ENCODE data around the gene ZC3H13.

DNA sequence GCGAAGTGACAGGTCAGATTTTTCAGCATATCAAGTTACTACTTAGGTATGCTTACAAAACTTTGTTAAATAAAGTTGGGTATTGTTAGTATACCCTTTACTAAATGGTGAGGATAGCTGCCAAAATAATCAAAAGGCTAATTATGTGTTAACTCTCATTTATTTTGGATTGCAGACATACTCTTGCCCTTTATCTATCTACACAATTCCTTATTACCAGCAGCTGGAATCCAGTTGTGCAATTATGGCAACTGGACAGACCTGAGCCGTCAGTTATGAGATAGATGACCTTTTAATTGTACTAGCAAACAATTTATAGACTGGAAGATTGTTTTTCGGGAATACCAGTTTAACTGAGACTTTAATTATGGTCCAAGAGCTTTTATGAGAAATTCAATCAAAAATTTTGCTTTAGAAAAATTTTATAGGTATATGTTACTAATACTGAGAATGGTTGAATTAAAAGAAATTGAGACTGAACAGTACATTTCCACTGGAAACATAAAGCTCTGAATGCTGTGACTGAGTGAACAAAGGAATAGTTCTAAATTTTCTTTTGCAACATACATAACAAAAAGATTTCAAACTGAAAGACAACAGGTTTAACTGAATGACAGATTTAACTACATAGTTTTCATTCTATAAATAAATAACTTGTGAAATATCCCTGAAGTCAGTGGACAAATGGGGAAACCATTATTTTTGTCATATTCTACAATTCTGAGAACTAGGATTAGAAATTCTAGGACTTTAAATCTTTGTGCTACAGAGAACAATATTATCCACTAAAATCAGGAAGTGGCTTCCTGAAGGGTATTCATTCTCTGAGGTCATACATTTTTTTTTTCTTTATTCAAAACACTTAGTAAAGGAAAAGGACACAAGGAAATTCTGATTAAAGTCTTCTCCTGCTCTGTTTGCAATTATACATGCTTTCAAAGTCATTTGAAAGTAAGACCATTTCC is 97.4 kb downstream of the ZC3H13 start:
- TF ChIP-seq, protein P1, sequence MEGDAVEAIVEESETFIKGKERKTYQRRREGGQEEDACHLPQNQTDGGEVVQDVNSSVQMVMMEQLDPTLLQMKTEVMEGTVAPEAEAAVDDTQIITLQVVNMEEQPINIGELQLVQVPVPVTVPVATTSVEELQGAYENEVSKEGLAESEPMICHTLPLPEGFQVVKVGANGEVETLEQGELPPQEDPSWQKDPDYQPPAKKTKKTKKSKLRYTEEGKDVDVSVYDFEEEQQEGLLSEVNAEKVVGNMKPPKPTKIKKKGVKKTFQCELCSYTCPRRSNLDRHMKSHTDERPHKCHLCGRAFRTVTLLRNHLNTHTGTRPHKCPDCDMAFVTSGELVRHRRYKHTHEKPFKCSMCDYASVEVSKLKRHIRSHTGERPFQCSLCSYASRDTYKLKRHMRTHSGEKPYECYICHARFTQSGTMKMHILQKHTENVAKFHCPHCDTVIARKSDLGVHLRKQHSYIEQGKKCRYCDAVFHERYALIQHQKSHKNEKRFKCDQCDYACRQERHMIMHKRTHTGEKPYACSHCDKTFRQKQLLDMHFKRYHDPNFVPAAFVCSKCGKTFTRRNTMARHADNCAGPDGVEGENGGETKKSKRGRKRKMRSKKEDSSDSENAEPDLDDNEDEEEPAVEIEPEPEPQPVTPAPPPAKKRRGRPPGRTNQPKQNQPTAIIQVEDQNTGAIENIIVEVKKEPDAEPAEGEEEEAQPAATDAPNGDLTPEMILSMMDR (IDR thresholded peaks at IDR 0.05 in 2 of 3, conservative IDR thresholded peaks at IDR 0.05 in 1 of 3; ENCODE audit: control insufficient read depth in 2 of 3, extremely low read depth in 1 of 3, insufficient read depth in 1 of 3, low read depth in 3 of 3, low read length in 3 of 3), result no peak
- TF ChIP-seq, protein P2, sequence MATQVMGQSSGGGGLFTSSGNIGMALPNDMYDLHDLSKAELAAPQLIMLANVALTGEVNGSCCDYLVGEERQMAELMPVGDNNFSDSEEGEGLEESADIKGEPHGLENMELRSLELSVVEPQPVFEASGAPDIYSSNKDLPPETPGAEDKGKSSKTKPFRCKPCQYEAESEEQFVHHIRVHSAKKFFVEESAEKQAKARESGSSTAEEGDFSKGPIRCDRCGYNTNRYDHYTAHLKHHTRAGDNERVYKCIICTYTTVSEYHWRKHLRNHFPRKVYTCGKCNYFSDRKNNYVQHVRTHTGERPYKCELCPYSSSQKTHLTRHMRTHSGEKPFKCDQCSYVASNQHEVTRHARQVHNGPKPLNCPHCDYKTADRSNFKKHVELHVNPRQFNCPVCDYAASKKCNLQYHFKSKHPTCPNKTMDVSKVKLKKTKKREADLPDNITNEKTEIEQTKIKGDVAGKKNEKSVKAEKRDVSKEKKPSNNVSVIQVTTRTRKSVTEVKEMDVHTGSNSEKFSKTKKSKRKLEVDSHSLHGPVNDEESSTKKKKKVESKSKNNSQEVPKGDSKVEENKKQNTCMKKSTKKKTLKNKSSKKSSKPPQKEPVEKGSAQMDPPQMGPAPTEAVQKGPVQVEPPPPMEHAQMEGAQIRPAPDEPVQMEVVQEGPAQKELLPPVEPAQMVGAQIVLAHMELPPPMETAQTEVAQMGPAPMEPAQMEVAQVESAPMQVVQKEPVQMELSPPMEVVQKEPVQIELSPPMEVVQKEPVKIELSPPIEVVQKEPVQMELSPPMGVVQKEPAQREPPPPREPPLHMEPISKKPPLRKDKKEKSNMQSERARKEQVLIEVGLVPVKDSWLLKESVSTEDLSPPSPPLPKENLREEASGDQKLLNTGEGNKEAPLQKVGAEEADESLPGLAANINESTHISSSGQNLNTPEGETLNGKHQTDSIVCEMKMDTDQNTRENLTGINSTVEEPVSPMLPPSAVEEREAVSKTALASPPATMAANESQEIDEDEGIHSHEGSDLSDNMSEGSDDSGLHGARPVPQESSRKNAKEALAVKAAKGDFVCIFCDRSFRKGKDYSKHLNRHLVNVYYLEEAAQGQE (IDR thresholded peaks at IDR 0.05; ENCODE audit: low read depth, low read length), result no peak
- TF ChIP-seq HDAC6 (IDR thresholded peaks at IDR 0.05; ENCODE audit: unreplicated experiment) (no peak), EZH2 (IDR thresholded peaks at IDR 0.05; ENCODE audit: borderline replicate concordance, control insufficient read depth, low read depth, low read length) (no peak), NR2C1 (IDR thresholded peaks at IDR 0.05) (no peak), ZNF217 (IDR thresholded peaks at IDR 0.05) (no peak), JUNB (IDR thresholded peaks at IDR 0.05) (no peak), NFIC (IDR thresholded peaks at IDR 0.05; ENCODE audit: low read depth, low read length) (no peak), SIN3A (IDR thresholded peaks at IDR 0.05; ENCODE audit: low read depth, low read length) (no peak), SUPT20H (IDR thresholded peaks at IDR 0.05; ENCODE audit: borderline replicate concordance, control insufficient read depth, low read depth, low read length) (no peak), CHD2 (IDR thresholded peaks at IDR 0.05; ENCODE audit: borderline replicate concordance, low read depth, low read length) (no peak)
- TF ChIP-seq, protein P3, sequence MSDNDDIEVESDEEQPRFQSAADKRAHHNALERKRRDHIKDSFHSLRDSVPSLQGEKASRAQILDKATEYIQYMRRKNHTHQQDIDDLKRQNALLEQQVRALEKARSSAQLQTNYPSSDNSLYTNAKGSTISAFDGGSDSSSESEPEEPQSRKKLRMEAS (IDR thresholded peaks at IDR 0.05; ENCODE audit: low read depth, low read length), result no peak
